Activated CD4-positive, alpha-beta memory T cell treated with anti-CD3 and anti-CD28 coated beads for 36 hours (primary cell): Measurements from ENCODE around the gene TUBB2A. TPM values are rescaled to one million over a fixed set of nuclear protein-coding genes. Genes with fewer than 3 reads are reported as not detected.
"Not testable (repeated sequence)": the region's sequence is repeated elsewhere in the genome, so short reads cannot be mapped to it uniquely, and the experiment has no call there.

Experiments used
- CTCF ChIA-PET: fragments of 350-600 bp; sonication (Branson Sonifier 250); formaldehyde crosslinking; loops from one replicate; lab custom pipeline; 2021; ENCODE audit warnings: antibody characterized with exemption, inconsistent platforms; lab: Charles Lee
- POLR2A ChIA-PET: fragments of 350-600 bp; sonication (Branson Sonifier 250); formaldehyde crosslinking; loops from one replicate; lab custom pipeline; 2021; ENCODE audit warnings: antibody characterized with exemption; lab: Charles Lee
- DNase-seq: peaks from one replicate; pipeline ENCODE4 v3.0.0-alpha.2; 2020
- H3K27ac Mint-ChIP-seq: one replicate; pipeline ENCODE4 v1.8.0; 2021; ENCODE audit warnings: mixed read lengths
- H3K27me3 Mint-ChIP-seq: one replicate; pipeline ENCODE4 v1.8.0; 2021; ENCODE audit warnings: mixed read lengths
- H3K36me3 Mint-ChIP-seq: one replicate; pipeline ENCODE4 v1.8.0; 2021; ENCODE audit warnings: mixed read lengths
- H3K4me1 Mint-ChIP-seq: one replicate; pipeline ENCODE4 v1.8.0; 2021; ENCODE audit warnings: low read depth, mixed read lengths
- H3K4me3 Mint-ChIP-seq: one replicate; pipeline ENCODE4 v1.8.0; 2021; ENCODE audit warnings: mild to moderate bottlenecking, mixed read lengths
- H3K9me3 Mint-ChIP-seq: one replicate; pipeline ENCODE4 v1.8.0; 2021; ENCODE audit warnings: mixed read lengths
- intact Hi-C: fragments of 100-400 bp; cut with micrococcal nuclease; formaldehyde crosslinking; loops from one replicate; pipeline ENCODE4 v1.15.1; 2023
- total RNA-seq, 2 experiments: library from RNA; stranded (reverse); gene quantifications; one replicate each; pipeline ENCODE4 v1.2.3, GENCODE V29; 2021

Gene TUBB2A
- total RNA-seq, 2 experiments from 2014 or later: 4.2 to 4.6 TPM

DNA sequence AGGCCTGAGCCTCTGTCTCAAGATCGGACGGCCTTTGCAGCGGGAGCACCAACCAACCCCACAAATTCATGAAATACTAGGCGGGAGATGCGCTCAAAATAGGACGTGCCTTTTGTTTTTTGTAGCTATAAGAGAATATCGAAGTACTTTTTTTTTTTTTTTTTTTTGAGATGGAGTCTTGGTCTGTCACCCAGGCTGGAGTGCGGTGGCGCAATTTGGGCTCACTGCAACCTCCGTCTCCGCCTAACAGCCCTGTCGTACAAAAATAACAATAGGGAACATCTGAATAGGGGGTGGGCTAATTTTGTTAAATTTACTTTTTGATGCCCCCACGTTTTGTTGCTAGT, 5.9 kb upstream of the TUBB2A start:
- POLR2A ChIA-PET: no interaction called here
- DNase-seq: no peak
- Mint-ChIP-seq H3K27me3 (peaks cover 8% of the 10 kb centered on the region), H3K36me3 (peaks cover 2% of the 10 kb centered on the region), H3K4me3 (peak overlapping the region; percentile 77), H3K4me1 (peaks cover 28% of the 10 kb centered on the region), H3K9me3 (peaks cover 9% of the 10 kb centered on the region), H3K27ac (no peak overlapping the region)
- CTCF ChIA-PET: interaction anchor here (0.8 to 1.2 kb wide), 2 partner anchors 47 to 66 kb away, joined by 3 read pairs; no protein-coding TSS in a partner anchor
- intact Hi-C loops: loop anchor here (2.0 kb wide), 3 partner anchors 14 to 66 kb away; no protein-coding TSS in a partner anchor

DNA sequence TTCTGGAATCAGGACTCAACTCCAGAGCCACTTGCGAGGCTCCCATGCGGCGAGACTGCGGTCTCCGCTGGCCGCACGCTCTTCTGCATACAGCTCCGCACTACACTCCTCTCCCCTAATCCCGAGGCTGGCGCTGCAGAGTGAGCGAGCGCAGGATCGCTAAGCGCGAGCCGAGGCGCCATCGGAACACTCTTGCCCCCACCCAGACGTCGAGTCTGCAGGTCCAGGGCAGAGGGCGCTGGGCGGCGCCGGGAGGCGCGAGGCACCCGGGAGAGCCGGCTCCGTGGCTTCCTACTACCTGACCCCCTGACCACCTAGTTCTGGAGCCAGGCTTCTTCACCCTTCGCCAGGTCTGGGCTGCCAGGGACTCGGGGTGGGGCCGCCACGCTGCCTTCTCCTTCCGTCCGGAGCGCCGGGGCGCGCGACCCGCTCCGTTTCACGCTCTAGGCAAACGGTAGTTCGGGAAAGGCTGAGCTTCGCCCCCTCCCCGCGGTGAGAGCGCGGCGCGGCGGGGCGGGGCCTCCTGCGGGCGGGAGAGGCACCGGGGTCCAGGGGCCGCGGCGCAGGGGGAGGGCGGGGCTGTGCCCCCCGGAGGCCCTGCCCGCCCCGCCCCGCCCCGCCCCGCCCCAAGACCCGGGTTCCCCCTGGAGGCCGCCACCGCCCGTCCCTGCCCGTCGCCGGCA, 5.4 kb upstream of the TUBB2A start:
- ChIA-PET POLR2A (interaction anchor here (0.9 to 1.3 kb wide), 2 partner anchors 46 to 90 kb away, joined by 4 to 10 read pairs; no protein-coding TSS in a partner anchor), CTCF (interaction anchor here (0.8 to 1.4 kb wide), 5 partner anchors 42 to 97 kb away, joined by 3 to 8 read pairs (median 5); partner anchors contain the start of gene PSMG4)
- DNase-seq: peak; percentile 70
- intact Hi-C loops: loop anchor here (2.0 kb wide), 3 partner anchors 14 to 66 kb away; no protein-coding TSS in a partner anchor
- Mint-ChIP-seq H3K27me3 (peaks cover 8% of the 10 kb centered on the region), H3K4me3 (peak overlapping the region; percentile 77), H3K27ac (no peak overlapping the region), H3K4me1 (peaks cover 30% of the 10 kb centered on the region), H3K9me3 (peaks cover 9% of the 10 kb centered on the region), H3K36me3 (peaks cover 2% of the 10 kb centered on the region)

DNA sequence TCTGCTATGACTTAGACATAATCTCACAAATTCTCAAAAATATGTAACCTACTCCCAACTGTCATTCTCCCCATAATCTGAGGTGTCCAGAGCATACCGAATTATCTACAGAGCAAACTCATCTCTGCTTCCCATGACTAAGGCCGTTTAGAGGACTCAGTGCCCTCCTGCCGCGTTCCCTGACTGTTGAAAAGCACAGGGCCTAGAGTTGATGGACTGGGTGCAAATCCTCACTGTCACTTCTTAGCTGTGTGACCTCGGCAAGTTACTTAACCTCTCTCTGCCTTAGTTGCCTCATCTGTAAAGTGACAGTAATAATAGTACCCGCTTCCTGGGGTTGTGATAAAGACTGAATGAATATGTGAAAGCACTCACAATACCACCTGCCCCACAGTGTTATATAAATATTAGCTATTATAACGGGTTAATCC, 4.7 kb upstream of the TUBB2A start:
- Mint-ChIP-seq H3K4me3 (peak overlapping the region; percentile 2), H3K9me3 (peaks cover 9% of the 10 kb centered on the region), H3K27ac (no peak overlapping the region), H3K27me3 (peaks cover 5% of the 10 kb centered on the region), H3K36me3 (peaks cover 2% of the 10 kb centered on the region), H3K4me1 (peaks cover 30% of the 10 kb centered on the region)
- ChIA-PET CTCF (interaction anchor here (0.8 to 1.4 kb wide), 4 partner anchors 43 to 97 kb away, joined by 3 to 8 read pairs (median 6); partner anchors contain the start of gene PSMG4), POLR2A (interaction anchor here (0.9 to 1.3 kb wide), 2 partner anchors 47 to 90 kb away, joined by 4 to 10 read pairs; no protein-coding TSS in a partner anchor)
- DNase-seq: no peak
- intact Hi-C loops: loop anchor here (2.0 kb wide), 3 partner anchors 15 to 67 kb away; no protein-coding TSS in a partner anchor

DNA sequence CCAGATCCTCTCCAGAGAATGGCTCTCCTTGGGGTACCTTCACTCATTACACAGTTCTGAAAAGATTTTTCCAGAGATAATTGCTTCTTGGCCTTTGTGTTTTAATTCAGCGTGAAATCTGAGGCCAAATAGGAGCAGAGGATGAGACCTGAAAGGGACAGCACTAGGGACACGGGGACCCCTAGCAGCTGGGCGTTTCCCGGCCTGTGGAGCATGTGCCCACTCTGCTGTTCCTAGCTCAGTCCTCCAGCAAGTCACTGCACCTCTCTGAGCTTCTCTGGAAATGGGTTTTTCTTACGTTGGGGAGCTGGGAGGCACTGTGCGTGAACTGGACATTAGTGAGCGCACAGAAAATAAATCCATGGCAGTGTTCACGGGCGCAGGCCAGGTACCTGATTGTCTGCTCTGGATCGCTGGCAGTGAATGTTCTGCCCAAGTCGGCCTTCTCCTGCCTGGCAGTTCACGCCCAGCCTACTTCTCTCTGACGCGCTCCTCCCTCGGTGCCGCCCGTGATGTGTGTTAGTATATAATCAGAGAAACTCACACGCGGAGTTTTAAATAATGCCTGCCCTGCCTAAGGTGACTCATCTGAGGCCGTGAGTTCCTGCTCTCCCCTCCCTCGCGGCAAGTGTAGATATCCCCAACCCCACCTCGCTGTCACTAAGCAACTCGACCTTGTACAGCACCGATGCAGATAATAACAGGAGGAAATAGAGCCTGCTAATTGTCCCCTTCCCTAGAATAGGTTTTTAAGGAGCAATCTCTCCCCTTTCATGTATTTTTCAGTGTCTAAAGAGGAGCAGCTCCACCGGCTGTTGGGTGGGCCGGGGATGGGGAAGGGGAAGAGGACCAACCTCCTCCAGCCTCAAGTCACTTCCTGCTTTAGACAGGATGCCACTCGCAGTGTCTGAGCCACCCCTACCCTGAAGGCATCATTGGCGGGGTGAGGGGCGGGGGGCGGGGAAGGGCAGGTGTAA, 2.7 kb upstream of the TUBB2A start:
- ChIA-PET POLR2A (no interaction called here), CTCF (interaction anchor here (1.3 kb wide), 1 partner anchor 91 kb away, joined by 6 read pairs; no protein-coding TSS in a partner anchor)
- Mint-ChIP-seq H3K9me3 (peaks cover 9% of the 10 kb centered on the region), H3K27ac (peak overlapping the region; percentile 31), H3K4me3 (peak overlapping the region; percentile 10), H3K36me3 (peaks cover 2% of the 10 kb centered on the region), H3K4me1 (peaks cover 32% of the 10 kb centered on the region), H3K27me3 (peaks cover 7% of the 10 kb centered on the region)
- intact Hi-C loops: no loop called here
- DNase-seq: peak; percentile 62

DNA sequence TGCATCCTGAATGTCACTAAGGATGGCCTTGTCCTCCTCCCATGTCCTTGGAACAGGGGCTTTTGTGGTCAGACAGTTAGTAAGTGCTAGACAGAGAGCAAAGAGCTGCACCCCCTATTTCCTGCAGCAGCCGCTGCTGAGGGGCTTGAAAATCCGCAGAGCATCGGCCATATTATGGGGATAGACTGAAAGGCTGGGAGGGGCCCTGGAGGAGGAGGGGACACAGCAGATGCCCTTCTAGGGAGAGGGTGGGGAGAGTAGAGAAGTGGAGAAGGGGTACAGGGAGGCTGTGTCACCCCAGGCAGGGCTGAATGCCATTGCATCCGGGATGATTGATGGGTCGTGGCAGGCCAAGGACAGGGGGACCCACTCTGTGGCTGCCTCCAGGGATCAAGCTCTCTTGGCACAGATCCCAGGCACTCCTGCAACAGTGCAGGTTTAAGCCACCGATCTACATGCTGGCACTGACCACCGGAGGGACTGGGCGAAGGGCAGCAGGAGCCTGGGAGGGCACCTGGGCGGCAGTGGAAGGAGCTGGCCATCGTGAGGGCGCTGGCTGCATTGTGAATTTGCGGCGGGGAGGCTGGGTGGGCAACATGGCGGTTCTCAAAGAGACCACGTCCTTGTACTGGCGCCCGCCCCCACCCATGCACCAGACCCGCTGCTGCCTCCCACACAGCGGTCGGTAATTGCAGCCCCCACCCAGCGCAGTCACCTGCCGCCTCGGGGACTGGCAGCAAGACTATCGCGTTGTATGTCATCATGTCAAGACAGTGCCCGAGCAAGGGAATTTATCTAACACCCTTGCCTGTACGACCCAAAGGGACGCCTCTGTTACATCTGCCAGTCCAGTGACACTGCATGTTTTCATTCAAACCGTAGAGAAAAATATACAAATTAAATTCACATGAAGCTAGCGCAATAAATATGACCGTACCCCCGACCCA, 887 bp downstream of the TUBB2A start:
- not testable (repeated sequence) for H3K9me3 Mint-ChIP-seq, H3K27me3 Mint-ChIP-seq, H3K36me3 Mint-ChIP-seq
- POLR2A ChIA-PET: interaction anchor here (0.7 to 2.2 kb wide), 3 partner anchors 9 to 53 kb away, joined by 3 to 9 read pairs (median 3); no protein-coding TSS in a partner anchor
- Mint-ChIP-seq H3K4me3 (peak overlapping the region; percentile 80), H3K27ac (peak overlapping the region; percentile 50), H3K4me1 (peaks cover 19% of the 10 kb centered on the region)
- DNase-seq: peak; percentile 29
- intact Hi-C loops: loop anchor here (1.0 to 2.0 kb wide), 3 partner anchors 24 to 53 kb away; partner anchors contain the start of gene BPHL
- CTCF ChIA-PET: interaction anchor here (0.6 to 1.3 kb wide), 8 partner anchors 9 to 338 kb away, joined by 3 to 5 read pairs (median 4); partner anchors contain the start of gene BPHL

DNA sequence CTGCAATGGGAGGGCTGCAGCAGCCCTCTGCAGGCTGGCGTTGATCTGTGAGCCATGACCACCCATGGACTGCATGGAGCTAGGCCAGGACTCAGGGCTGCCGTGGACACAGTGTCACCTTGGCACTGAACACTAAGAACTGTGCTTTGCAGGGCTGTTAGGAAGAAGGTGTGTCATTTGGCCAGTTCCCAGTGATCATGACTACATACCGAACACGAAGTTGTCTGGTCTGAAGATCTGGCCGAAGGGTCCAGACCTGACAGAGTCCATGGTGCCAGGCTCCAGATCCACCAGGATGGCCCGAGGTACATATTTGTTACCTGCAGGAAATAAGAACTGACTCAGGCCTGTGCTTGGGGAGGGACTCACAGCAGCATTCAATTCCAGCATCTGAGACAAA, 1.9 kb downstream of the TUBB2A start:
- H3K27me3 Mint-ChIP-seq, CTCF ChIA-PET, H3K9me3 Mint-ChIP-seq, H3K36me3 Mint-ChIP-seq, POLR2A ChIA-PET, DNase-seq, H3K4me3 Mint-ChIP-seq, intact Hi-C loops, H3K27ac Mint-ChIP-seq: not testable (repeated sequence)
- peaks cover 15% of the 10 kb centered on the region for H3K4me1 Mint-ChIP-seq

DNA sequence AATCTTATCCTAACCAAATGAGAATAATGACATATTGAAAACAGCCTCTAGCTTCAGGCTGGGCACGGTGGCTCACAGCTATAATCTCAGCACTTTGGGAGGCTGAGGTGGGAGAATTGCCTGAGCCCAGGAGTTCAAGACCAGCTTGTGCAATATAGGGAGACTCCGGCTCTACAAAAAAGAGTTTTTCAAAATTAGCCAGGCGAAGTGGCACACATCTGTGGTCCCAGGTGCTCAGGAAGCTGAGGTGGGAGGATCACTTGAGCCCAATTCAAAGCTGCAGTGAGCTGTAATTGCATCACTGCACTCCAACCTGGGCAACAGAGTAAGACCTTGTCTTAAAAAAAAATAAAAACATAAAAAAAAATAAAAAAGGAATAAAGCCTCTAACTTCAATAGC, 4.7 kb downstream of the TUBB2A start:
- no peak for DNase-seq
- intact Hi-C loops: no loop called here
- no peaks in the 10 kb centered on the region for H3K9me3 Mint-ChIP-seq
- ChIA-PET CTCF (interaction anchor here (1.3 kb wide), 1 partner anchor 99 kb away, joined by 3 read pairs; no protein-coding TSS in a partner anchor), POLR2A (no interaction called here)
- peaks cover 3% of the 10 kb centered on the region for H3K27me3 Mint-ChIP-seq
- H3K36me3 Mint-ChIP-seq: peaks cover under 1% of the 10 kb centered on the region
- no peak overlapping the region for H3K27ac Mint-ChIP-seq
- H3K4me1 Mint-ChIP-seq: peaks cover 3% of the 10 kb centered on the region
- no peak overlapping the region for H3K4me3 Mint-ChIP-seq

DNA sequence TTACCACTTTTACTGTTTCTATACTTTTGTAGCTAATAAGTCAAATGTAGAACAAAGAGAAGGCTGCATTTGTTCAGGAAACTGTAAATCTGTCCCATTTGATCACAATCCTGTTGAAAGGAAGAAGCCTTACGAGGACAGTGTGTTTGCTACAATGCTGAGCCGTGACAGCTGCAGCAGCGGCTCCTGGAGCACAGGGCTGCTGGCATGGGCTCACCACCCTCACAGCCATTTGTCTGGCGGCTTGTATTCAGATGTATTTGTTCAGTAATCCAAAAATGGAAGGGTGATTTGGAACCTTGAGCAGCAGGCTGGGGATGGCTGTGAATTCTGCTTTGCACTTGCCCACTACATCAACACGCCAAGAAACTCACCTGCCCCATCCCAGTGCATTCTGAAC, 5.7 kb downstream of the TUBB2A start:
- H3K4me3 Mint-ChIP-seq: no peak overlapping the region
- H3K9me3 Mint-ChIP-seq: no peaks in the 10 kb centered on the region
- peaks cover under 1% of the 10 kb centered on the region for H3K4me1 Mint-ChIP-seq
- CTCF ChIA-PET: interaction anchor here (1.3 kb wide), 1 partner anchor 100 kb away, joined by 3 read pairs; no protein-coding TSS in a partner anchor
- intact Hi-C loops: no loop called here
- H3K36me3 Mint-ChIP-seq: peaks cover 4% of the 10 kb centered on the region
- peaks cover 3% of the 10 kb centered on the region for H3K27me3 Mint-ChIP-seq
- no peak overlapping the region for H3K27ac Mint-ChIP-seq
- DNase-seq: no peak
- POLR2A ChIA-PET: no interaction called here

DNA sequence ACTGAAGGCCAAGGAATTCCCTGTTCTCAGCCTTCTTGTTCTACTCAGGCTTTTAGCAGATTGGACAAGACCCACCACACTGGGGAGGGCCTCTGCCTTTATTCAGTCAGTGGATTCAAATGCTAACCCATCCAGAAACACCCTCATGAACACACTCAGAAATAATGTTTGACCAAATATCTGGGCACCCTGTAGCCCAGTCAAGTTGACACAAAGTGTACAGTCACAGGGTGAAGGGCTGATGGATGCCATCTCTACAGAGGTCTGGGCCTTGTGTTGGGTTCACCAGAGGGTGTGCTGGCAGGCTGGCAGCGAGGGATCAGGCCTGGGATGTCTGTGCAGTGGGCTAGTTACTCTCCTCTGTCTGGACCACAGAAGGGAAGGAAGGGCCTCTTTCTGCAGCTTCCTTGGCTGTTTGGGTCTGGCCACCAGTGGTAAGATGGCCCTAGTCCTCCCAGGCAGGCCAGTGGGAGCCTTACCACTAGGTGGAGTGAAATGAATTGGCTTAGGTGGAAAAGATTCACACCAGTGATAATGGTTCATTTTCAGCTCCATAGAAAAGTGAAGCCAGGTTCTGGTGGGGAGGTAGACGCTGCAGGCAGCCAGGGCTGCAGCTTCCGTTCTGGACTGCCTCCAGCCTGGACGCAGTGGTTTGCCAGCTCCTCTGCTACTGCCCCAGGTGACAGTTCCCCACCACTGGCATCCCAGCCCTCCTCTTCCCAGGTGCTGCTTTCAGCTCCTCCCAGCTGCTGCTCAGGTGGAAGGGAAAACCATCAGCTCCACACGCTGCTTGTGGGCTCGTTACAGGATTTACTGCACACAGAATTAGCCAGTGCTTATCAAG, 9.2 kb downstream of the TUBB2A start:
- Mint-ChIP-seq H3K4me3 (no peak overlapping the region), H3K4me1 (no peaks in the 10 kb centered on the region)
- CTCF ChIA-PET: interaction anchor here (0.7 kb wide), 1 partner anchor 1175 kb away, joined by 3 read pairs; no protein-coding TSS in a partner anchor

DNA sequence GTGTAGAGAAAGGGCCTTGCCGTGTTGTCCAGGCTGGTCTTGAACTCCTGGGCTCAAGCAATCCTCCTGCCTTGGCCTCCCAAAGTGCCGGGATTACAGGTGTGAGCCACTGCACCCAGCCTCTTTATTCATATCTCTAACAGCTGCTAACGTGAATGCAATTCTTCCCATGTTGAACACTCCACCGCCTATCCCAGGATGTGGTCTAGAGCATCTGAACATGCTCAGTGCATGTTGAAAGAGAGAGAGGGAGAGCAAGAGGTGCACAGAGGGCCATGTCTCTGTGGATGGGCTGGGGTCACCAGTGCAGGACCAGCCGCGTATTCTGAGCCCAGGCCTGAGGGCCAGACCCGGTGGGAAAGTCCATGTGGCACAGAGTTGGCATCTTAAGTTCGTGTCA, 12.8 kb downstream of the TUBB2A start:
- POLR2A ChIA-PET: no interaction called here
- no peak overlapping the region for H3K27ac Mint-ChIP-seq
- DNase-seq: no peak
- intact Hi-C loops: no loop called here
- H3K4me1 Mint-ChIP-seq: no peaks in the 10 kb centered on the region
- no peak overlapping the region for H3K4me3 Mint-ChIP-seq
- H3K36me3 Mint-ChIP-seq: peaks cover 10% of the 10 kb centered on the region
- CTCF ChIA-PET: no interaction called here
- no peaks in the 10 kb centered on the region for H3K9me3 Mint-ChIP-seq
- no peaks in the 10 kb centered on the region for H3K27me3 Mint-ChIP-seq

More for the DNA sequence above, 9.2 kb downstream of the TUBB2A start:
- no peak for DNase-seq
- Mint-ChIP-seq H3K9me3 (no peaks in the 10 kb centered on the region), H3K27me3 (no peaks in the 10 kb centered on the region), H3K27ac (no peak overlapping the region), H3K36me3 (peaks cover 8% of the 10 kb centered on the region)
- intact Hi-C loops: no loop called here
- POLR2A ChIA-PET: no interaction called here
